Transverse colon (tissue), 4 donors: ENCODE results near the gene KANSL3. TPM values are rescaled to one million over a fixed set of nuclear protein-coding genes. Genes with fewer than 3 reads are reported as not detected.
"Not testable (repeated sequence)": the region's sequence is repeated elsewhere in the genome, so short reads cannot be mapped to it uniquely, and the experiment has no call there.

Source experiments
- DNase-seq: peaks from one replicate; pipeline ENCODE4 v3.0.0-alpha.2; 2019
- H3K27ac ChIP-seq, 4 donors: fragments of 200-600 bp; sonication (generic); 2 replicates each; pipeline ENCODE4 v1.5.1; 2016 to 2018; ENCODE audit warnings: inconsistent platforms in 4 of 4
- H3K27me3 ChIP-seq: fragments of 200-600 bp; sonication (generic); 2 replicates; pipeline ENCODE4 v1.5.1; 2017; ENCODE audit warnings: inconsistent platforms
- H3K36me3 ChIP-seq, 4 donors: fragments of 200-600 bp; sonication (generic); 2 replicates each; pipeline ENCODE4 v1.5.1; 2017 to 2019; ENCODE audit warnings: inconsistent platforms in 4 of 4
- H3K4me1 ChIP-seq, 4 donors: fragments of 200-600 bp; sonication (generic); 2 replicates each; pipeline ENCODE4 v1.5.1; 2017 to 2020; ENCODE audit warnings: inconsistent platforms in 4 of 4
- H3K4me3 ChIP-seq, 4 donors: fragments of 200-600 bp; sonication (generic); 1 replicate in 1 of 4; 2 replicates in 3 of 4; pipeline versions ENCODE4 v1.5.1 to v1.6.1; 2017 to 2019; ENCODE audit warnings: inconsistent platforms in 4 of 4
- H3K9me3 ChIP-seq, 2 donors: fragments of 200-600 bp; sonication (generic); 2 replicates each; pipeline ENCODE4 v1.5.1; 2017 to 2019; ENCODE audit warnings: inconsistent platforms in 2 of 2
- EP300 ChIP-seq: sonication (generic); formaldehyde crosslinking; IDR thresholded peaks from one replicate; pipeline ENCODE4 v1.6.1; 2017; ENCODE audit warnings: antibody characterized with exemption, low read depth
- POLR2A ChIP-seq: fragments of 450-650 bp; IDR thresholded peaks from one replicate; pipeline ENCODE4 v1.6.1; 2016; ENCODE audit warnings: antibody characterized with exemption, mild to moderate bottlenecking, moderate library complexity
- POLR2AphosphoS5 ChIP-seq, 3 donors: sonication (generic); formaldehyde crosslinking; IDR thresholded peaks; one replicate each; pipeline ENCODE4 v1.6.1; 2016; ENCODE audit warnings: antibody characterized with exemption in 3 of 3
- WGBS, 2 donors: methylation state at CpG; one replicate each; pipeline ENCODE4 v1.1.5; 2018; ENCODE audit warnings: low coverage in 1 of 2; 5-methylcytosine and 5-hydroxymethylcytosine counted together
- in situ Hi-C, 4 donors: fragments of 200-750 bp; cut with MboI; loops; one replicate each; pipeline versions ENCODE4 v1.15.0 to v1.15.1; 2017; ENCODE audit warnings: low sequenced_read_pairs in 3 of 4, low pct_ligation_motif_present in 1 of 4, low pct_unique_long_range_greater_than_20kb in 1 of 4
- intact Hi-C: fragments of 100-400 bp; cut with DNase I; formaldehyde crosslinking; loops from one replicate; pipeline ENCODE4 v1.15.1; 2023; ENCODE audit warnings: low total_unique reads
- total RNA-seq, 4 donors: library from RNA; depleted of rRNA; stranded (reverse); fragments of >200 nt; gene quantifications; one replicate each; pipeline ENCODE4 v1.1.0, GENCODE V29; 2016
- TF ChIP-seq, protein P1 (sequence below), 5 experiments: fragments of 200-600 bp in 3 of 5; fragments of 450-650 bp in 2 of 5; sonication (generic) in 3 of 5; IDR thresholded peaks; 1 replicate in 2 of 5; 2 replicates in 3 of 5; pipeline ENCODE4 v1.5.1; 2016 to 2017; ENCODE audit warnings: antibody characterized with exemption in 5 of 5, inconsistent platforms in 3 of 5, mild to moderate bottlenecking in 2 of 5, moderate library complexity in 1 of 5

KANSL3 gene
- total RNA-seq, 4 donors from 2014 or later = 45.6 to 59.9 (median 53.4) TPM

DNA sequence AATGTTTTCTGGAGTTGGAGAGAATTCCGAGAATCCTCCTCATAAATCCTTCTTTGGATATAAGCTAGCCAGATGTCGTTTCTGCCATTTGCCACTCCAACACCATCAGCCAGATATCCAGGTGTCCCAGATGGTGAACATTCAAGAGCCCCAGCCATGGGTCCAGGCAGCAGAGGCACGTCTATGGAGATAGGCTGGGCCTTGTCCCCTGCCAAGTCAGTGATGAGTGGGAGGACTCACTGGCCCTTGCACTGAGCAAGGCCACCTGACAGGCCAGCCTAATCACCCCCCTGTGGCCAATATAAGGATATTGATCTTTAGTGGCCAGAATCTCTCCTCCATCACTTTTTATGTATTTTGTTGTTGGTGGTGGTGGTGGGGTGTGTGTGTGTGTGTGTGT is 73.5 kb downstream of the KANSL3 start:
- Histone ChIP-seq H3K27ac (no peak overlapping the region), H3K36me3 (no peaks in the 10 kb centered on the region), H3K27me3 (no peaks in the 10 kb centered on the region), H3K4me3 (no peak overlapping the region), H3K9me3 (no peaks in the 10 kb centered on the region), H3K4me1 (no peaks in the 10 kb centered on the region)
- TF ChIP-seq POLR2A = no peak
- TF ChIP-seq EP300 = no peak
- TF ChIP-seq, protein P1, sequence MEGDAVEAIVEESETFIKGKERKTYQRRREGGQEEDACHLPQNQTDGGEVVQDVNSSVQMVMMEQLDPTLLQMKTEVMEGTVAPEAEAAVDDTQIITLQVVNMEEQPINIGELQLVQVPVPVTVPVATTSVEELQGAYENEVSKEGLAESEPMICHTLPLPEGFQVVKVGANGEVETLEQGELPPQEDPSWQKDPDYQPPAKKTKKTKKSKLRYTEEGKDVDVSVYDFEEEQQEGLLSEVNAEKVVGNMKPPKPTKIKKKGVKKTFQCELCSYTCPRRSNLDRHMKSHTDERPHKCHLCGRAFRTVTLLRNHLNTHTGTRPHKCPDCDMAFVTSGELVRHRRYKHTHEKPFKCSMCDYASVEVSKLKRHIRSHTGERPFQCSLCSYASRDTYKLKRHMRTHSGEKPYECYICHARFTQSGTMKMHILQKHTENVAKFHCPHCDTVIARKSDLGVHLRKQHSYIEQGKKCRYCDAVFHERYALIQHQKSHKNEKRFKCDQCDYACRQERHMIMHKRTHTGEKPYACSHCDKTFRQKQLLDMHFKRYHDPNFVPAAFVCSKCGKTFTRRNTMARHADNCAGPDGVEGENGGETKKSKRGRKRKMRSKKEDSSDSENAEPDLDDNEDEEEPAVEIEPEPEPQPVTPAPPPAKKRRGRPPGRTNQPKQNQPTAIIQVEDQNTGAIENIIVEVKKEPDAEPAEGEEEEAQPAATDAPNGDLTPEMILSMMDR (IDR thresholded peaks at IDR 0.05) = no peak
- intact Hi-C loops = no loop called here
- in situ Hi-C loops = no loop called here
- DNase-seq = no peak
- WGBS, 2 donors = 83% methylated on average over 3 of the region's 3 CpGs; no CpG with 5 or more reads in 1 of the 2 donors

DNA sequence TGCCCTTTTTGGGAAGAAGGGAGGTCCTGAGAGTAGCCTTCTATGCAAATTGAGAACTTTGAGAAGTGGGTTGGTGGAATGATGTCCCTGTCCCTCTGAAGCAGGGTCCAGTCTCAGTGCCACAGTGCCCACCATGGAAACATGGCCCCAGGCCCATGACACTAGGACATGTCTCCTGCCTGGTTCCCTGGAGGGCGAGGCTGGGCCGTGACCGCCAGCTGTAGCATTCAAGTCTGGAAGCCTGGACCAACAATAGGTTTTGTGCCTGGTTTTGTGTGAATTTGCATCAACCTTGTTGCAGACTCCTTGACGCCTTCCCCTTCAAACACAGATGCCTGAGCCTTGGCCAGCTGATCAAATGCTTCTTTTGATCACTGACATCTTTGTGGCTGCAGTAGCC is 74.1 kb downstream of the KANSL3 start:
- H3K4me1 ChIP-seq = no peaks in the 10 kb centered on the region
- no peak for TF ChIP-seq POLR2A
- TF ChIP-seq, protein P1 (IDR thresholded peaks at IDR 0.05) = no peak
- no peak for TF ChIP-seq POLR2AphosphoS5 (IDR thresholded peaks at IDR 0.05)
- TF ChIP-seq EP300 = no peak
- no peaks in the 10 kb centered on the region for H3K27me3 ChIP-seq
- WGBS, 2 donors = 70 to 100% methylated on average over 1 to 4 of the region's 4 CpGs
- no peaks in the 10 kb centered on the region for H3K36me3 ChIP-seq
- no peak overlapping the region for H3K4me3 ChIP-seq
- H3K27ac ChIP-seq = no peak overlapping the region
- no peaks in the 10 kb centered on the region for H3K9me3 ChIP-seq
- in situ Hi-C loops = no loop called here
- DNase-seq = no peak
- intact Hi-C loops = no loop called here

DNA sequence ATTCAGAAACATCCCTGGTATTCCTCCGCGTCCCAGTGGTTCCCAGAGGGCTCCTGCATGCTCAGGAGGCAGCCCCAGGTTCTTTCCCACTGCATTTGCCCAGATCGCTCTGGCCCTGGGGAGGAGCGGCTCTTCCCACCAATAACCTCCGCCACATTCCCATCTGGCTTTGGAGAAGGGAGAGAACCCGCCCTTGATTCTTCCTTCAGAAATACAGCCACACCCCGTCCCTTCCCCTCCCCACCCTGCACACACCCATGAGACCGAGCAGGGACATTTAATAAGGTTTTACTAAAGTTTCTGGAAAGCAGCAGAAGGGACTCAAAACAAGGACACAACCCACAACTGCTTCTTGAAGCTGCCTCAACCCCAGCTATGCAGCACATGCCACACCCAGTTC is 79.6 kb downstream of the KANSL3 start:
- no peak overlapping the region for H3K27ac ChIP-seq
- no peak overlapping the region for H3K4me3 ChIP-seq
- no peaks in the 10 kb centered on the region for H3K9me3 ChIP-seq
- H3K36me3 ChIP-seq = no peaks in the 10 kb centered on the region
- H3K4me1 ChIP-seq = peaks cover 0 to 10% (median 6%) of the 10 kb centered on the region in 4 donors
- H3K27me3 ChIP-seq = no peaks in the 10 kb centered on the region
- 53 to 78% methylated on average over 3 to 8 of the region's 8 CpGs for WGBS, 2 donors
- intact Hi-C loops = loop anchor here (5.0 kb wide), 1 partner anchor 51 kb away; the partner anchor contains the start of gene NEURL3
- TF ChIP-seq POLR2A (no peak), POLR2AphosphoS5 (IDR thresholded peaks at IDR 0.05) (no peak)
- TF ChIP-seq, protein P1 (IDR thresholded peaks at IDR 0.05) = no peak
- in situ Hi-C loops = no loop called here
- no peak for DNase-seq

DNA sequence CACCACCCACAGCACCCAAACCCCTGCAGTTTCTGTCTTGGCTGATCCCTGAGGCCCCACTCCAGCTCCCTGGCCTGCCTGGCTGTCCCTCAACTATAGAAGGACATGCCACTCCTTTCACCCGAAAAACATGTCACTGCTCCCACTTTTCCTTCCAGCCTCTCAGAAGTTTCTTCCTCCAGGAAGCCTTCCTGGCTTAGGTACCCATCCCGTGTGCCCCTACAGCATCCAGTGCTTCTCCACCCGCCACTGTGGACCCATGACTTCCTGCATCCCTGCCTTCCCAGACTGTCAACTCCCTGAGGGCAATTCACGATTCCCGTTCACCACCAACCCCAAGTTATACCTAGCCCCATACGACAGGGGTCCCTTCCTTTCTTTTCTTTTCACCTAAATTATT is 80.1 kb downstream of the KANSL3 start:
- H3K27me3 ChIP-seq = no peaks in the 10 kb centered on the region
- DNase-seq = no peak
- H3K4me1 ChIP-seq = peaks cover 0 to 10% (median 6%) of the 10 kb centered on the region in 4 donors
- no peak for TF ChIP-seq POLR2A
- no peak for TF ChIP-seq EP300
- no peak for TF ChIP-seq POLR2AphosphoS5 (IDR thresholded peaks at IDR 0.05)
- TF ChIP-seq, protein P1 (IDR thresholded peaks at IDR 0.05) = no peak
- H3K4me3 ChIP-seq = no peak overlapping the region
- 85 to 86% methylated on average over 6 of the region's 6 CpGs for WGBS, 2 donors
- H3K36me3 ChIP-seq = no peaks in the 10 kb centered on the region
- H3K9me3 ChIP-seq = no peaks in the 10 kb centered on the region
- no peak overlapping the region for H3K27ac ChIP-seq
- intact Hi-C loops = loop anchor here (5.0 kb wide), 1 partner anchor 51 kb away; the partner anchor contains the start of gene NEURL3
- in situ Hi-C loops = no loop called here

DNA sequence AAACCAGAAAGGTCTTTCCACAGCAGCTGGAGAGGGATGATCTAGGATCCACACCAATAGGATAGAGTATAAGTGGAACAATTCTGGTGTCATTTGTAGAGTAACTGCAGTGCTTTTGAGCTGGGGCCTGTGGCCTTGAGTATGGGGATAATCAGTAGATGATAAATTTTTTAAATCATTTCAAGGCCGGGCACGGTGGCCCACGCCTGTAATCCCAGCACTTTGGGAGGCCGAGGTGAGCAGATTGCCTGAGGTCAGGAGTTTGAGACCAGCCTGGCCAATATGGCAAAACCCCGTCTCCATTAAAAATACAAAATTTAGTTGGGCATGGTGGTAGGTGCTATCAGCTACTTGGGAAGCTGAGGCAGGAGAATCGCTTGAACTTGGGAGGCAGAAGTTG is 80.7 kb downstream of the KANSL3 start:
- H3K4me1 ChIP-seq = peaks cover 0 to 10% (median 6%) of the 10 kb centered on the region in 4 donors
- H3K4me3 ChIP-seq, DNase-seq, H3K36me3 ChIP-seq, in situ Hi-C loops, H3K9me3 ChIP-seq, H3K27ac ChIP-seq, H3K27me3 ChIP-seq: not testable (repeated sequence)
- 93% methylated on average over 5 to 6 of the region's 6 CpGs for WGBS, 2 donors
- intact Hi-C loops = loop anchor here (5.0 kb wide), 1 partner anchor 50 kb away; the partner anchor contains the start of gene NEURL3
